GM21423 (cell line): ENCODE data around the gene UQCRFS1.
"Not testable (repeated sequence)": the region's sequence is repeated elsewhere in the genome, so short reads cannot be mapped to it uniquely, and the experiment has no call there.

Source experiments
- ATAC-seq: cut with Tn5 transposase; IDR thresholded peaks from one replicate; pipeline ENCODE4 v1.9.1; 2021; ENCODE audit warnings: mild to moderate bottlenecking, moderate library complexity; ENCODE audit not compliant: unreplicated experiment

Gene UQCRFS1

DNA sequence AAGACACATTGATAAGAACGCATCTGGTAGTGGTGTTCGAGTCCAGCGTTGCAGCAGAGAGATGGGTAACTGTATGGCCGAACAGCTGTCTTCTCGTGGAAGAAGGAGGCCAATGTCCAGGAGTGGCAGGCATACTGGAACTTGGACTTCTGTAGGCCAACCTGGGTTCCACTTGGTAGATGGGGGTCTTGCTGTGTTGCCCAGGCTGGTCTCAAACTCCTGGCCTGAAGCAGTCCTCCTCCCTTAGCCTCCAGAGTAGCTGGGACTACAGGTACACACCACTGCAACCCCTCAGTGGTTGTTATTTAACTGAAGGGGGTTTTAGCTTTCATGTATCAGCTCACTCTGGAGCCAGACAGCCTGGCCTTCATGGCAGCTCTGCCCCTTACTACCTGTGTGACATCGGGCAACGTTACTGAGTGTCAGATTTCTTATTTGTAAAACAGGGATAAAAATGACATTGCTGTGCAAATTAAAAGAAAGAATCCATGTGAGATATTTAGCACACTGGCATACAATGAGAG, 2.4 kb upstream of the UQCRFS1 start:
- ATAC-seq, result no peak

GRCh38 chr19:29214411-29214810, 1.5 kb upstream of the UQCRFS1 start:
- ATAC-seq, result no peak

GRCh38 chr19:29212356-29212647, 649 bp downstream of the UQCRFS1 start:
- no peak for ATAC-seq

DNA sequence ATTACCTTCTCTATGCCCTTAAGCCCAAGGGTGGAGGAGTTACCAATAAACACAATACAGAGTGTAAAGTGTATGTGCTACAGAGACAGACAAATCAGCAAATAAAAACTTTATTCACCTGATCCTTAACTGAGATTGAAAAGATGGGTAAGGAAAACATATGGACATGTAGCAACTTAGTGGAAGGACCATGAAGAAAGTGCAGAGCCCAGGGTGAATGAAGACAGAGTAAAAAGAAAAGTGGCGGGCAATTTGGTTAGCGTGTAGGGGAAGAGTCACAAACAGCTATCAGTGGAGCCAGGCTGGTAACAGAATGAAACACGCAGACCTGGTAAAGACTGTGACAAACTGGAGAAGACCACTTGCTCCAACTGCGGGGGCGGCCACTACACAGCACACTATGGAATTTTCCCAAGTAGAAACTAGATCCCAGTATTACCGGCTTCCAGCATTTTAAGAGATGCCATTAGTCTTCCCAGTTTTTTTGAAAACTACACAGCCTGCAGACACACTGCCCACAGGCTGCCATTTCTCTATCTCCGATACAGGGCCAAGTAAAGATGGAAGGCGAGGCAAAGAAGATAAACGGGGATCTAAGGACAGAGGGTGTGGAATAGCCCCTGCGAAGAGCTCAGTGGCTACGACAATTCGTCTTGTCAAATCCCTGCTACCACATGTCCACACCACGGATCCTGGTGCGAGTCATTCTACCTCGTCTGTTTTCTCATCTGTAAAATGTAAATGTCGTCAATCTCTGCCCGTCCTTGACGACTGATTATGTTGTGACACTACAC, 1.2 kb downstream of the UQCRFS1 start:
- ATAC-seq, result no peak

DNA sequence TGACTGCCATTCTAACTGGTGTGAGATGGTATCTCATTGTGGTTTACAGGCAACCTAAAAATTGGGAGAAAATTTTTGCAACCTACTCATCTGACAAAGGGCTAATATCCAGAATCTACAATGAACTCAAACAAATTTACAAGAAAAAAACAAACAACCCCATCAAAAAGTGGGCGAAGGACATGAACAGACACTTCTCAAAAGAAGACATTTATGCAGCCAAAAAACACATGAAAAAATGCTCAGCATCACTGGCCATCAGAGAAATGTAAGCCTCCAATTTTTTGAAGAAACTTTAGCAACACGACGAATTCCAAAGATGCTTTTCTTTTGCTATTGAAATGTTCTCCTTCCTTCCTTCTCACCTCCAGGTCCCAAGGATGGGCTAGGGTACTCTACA, 1.9 kb downstream of the UQCRFS1 start:
- ATAC-seq, result not testable (repeated sequence)

GRCh38 chr19:29210502-29210901, 2.4 kb downstream of the UQCRFS1 start:
- not testable (repeated sequence) for ATAC-seq

DNA sequence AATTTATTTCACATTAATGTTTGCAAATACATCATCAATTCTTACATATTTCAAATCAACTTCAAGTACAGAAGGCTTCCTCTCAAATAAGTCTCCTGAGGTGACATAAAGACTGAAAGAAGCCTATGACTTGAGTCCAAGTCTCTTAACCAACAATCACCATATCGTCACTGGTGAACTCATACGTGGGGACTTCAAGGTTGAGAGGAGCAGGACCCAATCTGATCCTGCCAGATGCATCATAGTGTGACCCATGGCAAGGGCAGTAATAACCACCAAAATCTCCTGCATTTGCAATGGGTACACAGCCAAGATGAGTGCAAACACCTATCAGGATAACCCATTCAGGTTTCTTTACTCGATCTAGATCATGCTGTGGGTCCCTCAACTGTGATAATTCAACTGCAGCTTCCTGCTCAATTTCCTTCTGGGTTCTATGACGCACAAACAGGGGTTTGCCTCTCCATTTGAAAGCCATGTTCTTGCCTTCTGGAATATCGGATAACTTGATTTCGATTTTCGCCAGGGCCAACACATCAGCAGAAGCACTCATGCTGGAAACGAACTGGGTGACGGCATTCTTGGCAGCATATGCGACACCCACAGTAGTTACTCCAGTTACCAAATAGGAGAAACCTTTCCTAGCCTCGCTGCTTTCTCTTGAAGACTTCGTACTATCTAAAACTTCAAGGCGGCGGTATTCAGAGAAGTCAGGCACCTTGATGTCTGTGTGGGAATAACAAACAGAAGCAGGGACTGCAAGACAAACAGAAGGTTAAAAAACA, 5.4 kb downstream of the UQCRFS1 start:
- not testable (repeated sequence) for ATAC-seq

GRCh38 chr19:29206453-29206852, 6.5 kb downstream of the UQCRFS1 start:
- ATAC-seq, result no peak

DNA sequence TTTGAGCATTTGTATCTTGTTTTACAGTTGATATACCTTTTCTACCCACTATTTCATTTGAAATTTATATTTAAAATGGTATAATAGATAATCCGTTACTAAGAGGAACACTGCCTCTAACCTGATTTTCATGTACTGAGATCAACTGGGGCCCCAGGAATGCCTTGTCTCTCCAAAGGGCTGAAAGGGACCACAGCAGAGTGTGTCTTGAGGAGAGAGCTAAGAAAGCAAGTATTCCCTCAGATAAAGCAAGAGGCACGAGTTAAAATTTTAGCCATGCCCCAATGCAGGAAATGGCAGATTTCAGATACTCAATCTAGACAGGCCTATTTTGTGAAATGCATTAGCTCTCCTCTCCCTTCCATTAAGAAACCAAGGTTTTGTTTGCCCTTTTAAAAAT, 10.7 kb downstream of the UQCRFS1 start:
- ATAC-seq, result no peak

GRCh38 chr19:29201855-29202254, 11.1 kb downstream of the UQCRFS1 start:
- no peak for ATAC-seq

GRCh38 chr19:29194658-29195057, 18.3 kb downstream of the UQCRFS1 start:
- ATAC-seq, result no peak

DNA sequence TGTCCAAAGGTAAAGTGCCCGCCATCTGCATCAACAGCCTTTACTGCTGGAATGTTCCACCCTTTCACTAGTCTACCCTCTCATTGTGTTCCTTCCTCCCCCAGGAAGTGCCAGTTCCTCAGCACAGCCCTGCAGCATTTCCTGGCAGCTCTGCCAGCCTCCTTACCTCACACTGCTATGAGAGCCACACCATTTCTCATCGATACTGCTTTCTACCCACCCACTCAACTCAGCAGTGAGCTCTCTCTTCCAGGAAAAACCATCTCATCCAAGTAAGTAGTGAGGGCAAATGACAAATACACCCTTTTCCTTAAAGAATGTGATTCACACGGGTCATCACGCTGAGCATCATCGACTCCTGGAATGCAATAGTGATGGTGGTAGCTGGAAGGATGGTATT, 19.8 kb downstream of the UQCRFS1 start:
- ATAC-seq, result no peak

GRCh38 chr19:29191005-29191404, 21.9 kb downstream of the UQCRFS1 start:
- ATAC-seq, result no peak

- no peak for ATAC-seq
These were observed 24.0 kb downstream of the UQCRFS1 start for GRCh38 chr19:29189033-29189360.

DNA sequence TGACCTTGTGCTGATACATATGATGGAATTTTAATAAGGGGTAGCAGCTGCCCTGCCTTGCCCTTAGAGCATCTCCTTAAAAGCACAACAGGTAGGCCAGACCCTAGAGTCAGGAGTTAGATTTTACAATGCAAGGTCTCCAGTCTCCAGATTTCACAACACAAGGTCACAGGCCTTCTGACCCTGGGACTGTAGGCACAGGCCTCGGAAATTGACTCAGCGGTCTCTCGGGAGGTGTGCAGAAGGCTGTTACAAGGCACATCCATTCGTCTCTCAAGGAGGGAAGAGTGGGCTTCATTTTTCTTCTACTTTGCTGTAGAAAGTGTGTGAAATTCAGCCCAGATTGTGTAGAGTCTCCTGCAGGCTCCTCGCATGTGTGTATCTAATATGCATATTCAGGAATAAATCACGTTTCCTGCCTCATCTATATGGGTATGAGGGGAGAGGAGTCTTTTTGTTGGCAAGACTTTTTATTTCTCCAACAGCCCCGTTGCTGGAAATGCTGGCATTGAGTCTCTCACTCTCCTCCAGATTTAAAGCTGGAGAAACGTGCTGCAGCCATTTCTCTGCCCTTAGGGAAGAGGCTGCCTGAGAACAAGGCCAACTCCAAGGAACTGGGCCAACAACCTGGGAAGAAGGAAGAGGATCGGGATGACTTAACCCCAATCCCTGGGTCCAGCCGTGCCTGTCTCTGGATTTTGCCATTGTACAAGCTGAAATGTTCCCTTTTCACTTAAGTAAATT, 24.5 kb downstream of the UQCRFS1 start:
- ATAC-seq, result no peak

DNA sequence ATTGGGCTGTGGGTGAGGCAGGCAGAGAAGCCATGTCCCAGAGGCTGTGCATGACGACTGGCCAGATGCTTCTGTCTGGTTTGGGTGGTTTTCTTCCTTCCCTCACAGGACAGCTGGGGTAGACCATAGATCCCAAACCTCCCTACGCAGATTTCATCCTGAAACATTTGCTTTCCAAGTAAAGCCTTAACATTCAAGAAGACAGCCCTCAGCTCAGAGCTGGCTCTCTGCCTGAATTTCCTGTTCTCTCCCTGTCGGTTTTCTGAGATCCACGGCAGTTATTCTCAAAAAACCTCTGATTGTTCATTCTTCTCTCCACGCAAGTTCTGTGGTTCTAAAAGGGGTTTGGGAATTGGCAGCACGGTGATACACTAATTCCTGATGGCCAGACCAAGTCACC, 25.3 kb downstream of the UQCRFS1 start:
- no peak for ATAC-seq

DNA sequence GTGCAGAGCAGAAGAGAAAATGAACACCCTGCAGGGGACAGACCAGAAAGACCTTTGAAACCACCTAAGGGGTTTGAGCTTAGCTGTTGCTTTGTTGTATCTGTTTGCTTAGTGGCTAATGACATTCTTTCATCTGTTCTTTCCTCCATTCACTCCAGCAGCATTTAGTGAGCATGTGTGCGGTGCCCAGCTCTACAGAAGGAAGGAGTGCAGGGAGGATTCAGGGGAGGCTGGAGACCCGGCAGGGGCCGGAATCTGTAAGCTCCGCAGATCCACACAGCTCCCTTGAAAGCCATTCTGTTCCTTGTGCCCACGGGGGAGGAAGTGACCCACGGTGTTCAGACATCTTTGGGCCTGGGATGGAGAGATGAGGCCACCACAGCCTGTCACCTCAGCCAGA, 27.5 kb downstream of the UQCRFS1 start:
- no peak for ATAC-seq

DNA sequence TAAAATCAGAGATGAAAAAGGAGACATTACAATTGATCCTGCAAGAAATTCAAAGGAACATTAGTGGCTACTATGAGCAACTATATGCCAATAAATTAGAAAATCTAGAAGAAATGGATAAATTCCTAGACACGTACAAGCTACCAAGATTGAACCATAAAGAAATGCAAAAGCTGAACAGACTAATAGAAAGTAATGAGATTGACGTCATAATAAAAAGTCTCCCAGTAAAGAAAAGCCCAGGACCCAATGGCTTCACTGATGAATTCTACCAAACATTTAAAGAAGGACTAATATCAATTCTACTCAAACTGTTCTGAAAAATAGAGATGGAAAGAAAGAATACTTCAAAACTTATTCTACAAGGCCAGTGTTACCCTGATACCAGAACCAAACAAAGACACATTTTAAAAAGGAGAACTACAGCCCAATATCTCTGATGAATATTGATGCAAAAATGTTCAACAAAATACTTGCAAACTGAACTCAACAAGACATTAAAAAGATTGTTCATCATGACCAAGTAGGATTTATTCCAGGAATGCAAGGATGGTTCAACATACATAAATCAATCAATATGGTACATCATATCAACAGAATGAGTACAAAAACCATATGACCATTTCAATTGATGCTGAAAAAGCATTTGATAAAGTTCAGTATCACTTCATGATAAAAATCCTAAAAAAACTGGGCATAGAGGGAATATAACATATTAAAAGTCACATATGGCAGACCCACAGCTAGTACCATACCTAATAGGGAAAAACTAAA, 35.8 kb downstream of the UQCRFS1 start:
- no peak for ATAC-seq

DNA sequence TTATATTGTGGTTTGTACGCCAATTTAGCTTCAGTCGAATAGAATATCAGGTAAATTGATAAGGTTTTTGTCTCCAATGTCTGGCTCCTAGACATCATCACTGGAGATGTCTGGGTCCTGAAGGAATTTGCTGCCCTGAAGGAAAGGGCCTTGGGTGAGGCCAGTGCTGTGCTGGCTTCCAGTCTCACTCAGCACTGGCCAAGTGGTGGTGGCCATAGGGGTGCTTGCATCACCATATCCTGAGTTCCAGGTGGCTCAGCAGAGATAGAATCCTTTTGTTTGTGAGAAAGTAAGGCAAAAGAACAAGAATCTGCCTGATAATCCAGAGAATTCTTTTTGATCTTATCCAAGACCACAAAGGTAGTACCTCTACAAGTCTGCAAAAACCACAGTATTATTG, 39.1 kb downstream of the UQCRFS1 start:
- ATAC-seq, result no peak

DNA sequence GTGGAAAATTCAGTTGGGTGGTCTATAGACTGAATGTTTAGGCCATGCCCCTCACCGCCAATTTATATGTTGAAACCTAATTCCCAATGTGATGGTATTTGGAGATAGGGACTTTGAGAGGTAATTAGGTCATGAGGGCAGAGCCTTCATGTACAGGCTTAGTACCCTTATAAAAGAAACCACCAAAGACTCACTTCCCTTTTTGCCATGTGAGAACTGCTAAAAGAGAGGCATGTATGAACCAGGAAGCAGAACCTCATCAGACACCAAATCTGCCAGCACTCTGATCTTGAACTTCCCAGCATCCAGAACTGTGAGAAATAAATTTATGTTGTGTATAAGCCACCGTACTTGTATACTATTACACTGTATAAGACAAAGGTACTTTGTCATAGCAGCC, 40.6 kb downstream of the UQCRFS1 start:
- ATAC-seq, result no peak

DNA sequence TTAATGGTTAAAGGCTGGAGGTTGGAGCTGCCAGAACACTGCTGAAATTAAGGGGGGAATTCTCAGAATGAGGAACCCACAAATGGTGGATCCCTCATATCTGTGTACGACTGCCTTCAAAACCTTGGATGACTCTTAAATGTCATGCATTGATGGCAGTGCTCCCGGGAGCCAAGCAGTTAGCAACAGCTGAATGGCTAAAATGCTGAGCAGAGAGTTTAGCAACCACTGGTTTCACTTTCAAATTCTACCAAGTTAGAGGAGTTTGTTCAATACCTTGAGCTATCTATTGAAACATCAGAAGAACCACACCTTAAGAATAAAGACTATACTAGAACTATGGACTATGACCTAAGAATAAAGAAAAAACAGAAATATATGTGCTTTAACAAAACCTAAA, 41.4 kb downstream of the UQCRFS1 start:
- no peak for ATAC-seq
